ENCODE measurements around the gene TAF5L.
A peak's percentile ranks its signal among the peaks of the same experiment; 100 is the strongest.
"Not testable (repeated sequence)": the region's sequence is repeated elsewhere in the genome, so short reads cannot be mapped to it uniquely, and the experiment has no call there.

The TAF5L gene

GRCh38 chr1:229563701-229564100 lies 62.2 kb downstream of the TAF5L start:
- Histone ChIP-seq H3K4me1 (ENCODE audit: insufficient read depth, low read length) (no peaks in the 10 kb centered on the region), H3K4me3 (ENCODE audit: low read length) (no peak overlapping the region), H3K36me3 (ENCODE audit: insufficient read depth, low read length) (no peaks in the 10 kb centered on the region), H3K9me3 (ENCODE audit: low read length) (no peaks in the 10 kb centered on the region), H3K27me3 (ENCODE audit: insufficient read depth, low read length) (no peaks in the 10 kb centered on the region), H2AFZ (ENCODE audit: low read depth, low read length) (no peak overlapping the region)

GRCh38 chr1:229563241-229563640 lies 62.7 kb downstream of the TAF5L start:
- Histone ChIP-seq H3K4me1 (ENCODE audit: insufficient read depth, low read length) (no peaks in the 10 kb centered on the region), H3K27me3 (ENCODE audit: insufficient read depth, low read length) (no peaks in the 10 kb centered on the region), H3K4me3 (ENCODE audit: low read length) (no peak overlapping the region), H2AFZ (ENCODE audit: low read depth, low read length) (no peak overlapping the region), H3K9me3 (ENCODE audit: low read length) (no peaks in the 10 kb centered on the region), H3K36me3 (ENCODE audit: insufficient read depth, low read length) (no peaks in the 10 kb centered on the region)

GRCh38 chr1:229562686-229563085 lies 63.2 kb downstream of the TAF5L start:
- Histone ChIP-seq H3K4me1 (ENCODE audit: insufficient read depth, low read length) (no peaks in the 10 kb centered on the region), H3K27me3 (ENCODE audit: insufficient read depth, low read length) (no peaks in the 10 kb centered on the region), H2AFZ (ENCODE audit: low read depth, low read length) (no peak overlapping the region), H3K9me3 (ENCODE audit: low read length) (no peaks in the 10 kb centered on the region), H3K4me3 (ENCODE audit: low read length) (no peak overlapping the region), H3K36me3 (ENCODE audit: insufficient read depth, low read length) (no peaks in the 10 kb centered on the region)

- no peak overlapping the region for H3K4me3 ChIP-seq (ENCODE audit: low read length)
- no peaks in the 10 kb centered on the region for H3K36me3 ChIP-seq (ENCODE audit: insufficient read depth, low read length)
- H3K9me3 ChIP-seq (ENCODE audit: low read length) = no peaks in the 10 kb centered on the region
- no peaks in the 10 kb centered on the region for H3K27me3 ChIP-seq (ENCODE audit: insufficient read depth, low read length)
- H2AFZ ChIP-seq (ENCODE audit: low read depth, low read length) = no peak overlapping the region
- H3K4me1 ChIP-seq (ENCODE audit: insufficient read depth, low read length) = peaks cover 13% of the 10 kb centered on the region
Observed at GRCh38 chr1:229561141-229561540, 64.8 kb downstream of the TAF5L start.

GRCh38 chr1:229560124-229560523 lies 65.8 kb downstream of the TAF5L start:
- H3K27me3 ChIP-seq (ENCODE audit: insufficient read depth, low read length); H2AFZ ChIP-seq (ENCODE audit: low read depth, low read length); H3K9me3 ChIP-seq (ENCODE audit: low read length); H3K36me3 ChIP-seq (ENCODE audit: insufficient read depth, low read length); H3K4me3 ChIP-seq (ENCODE audit: low read length): not testable (repeated sequence)
- H3K4me1 ChIP-seq (ENCODE audit: insufficient read depth, low read length) = peaks cover 15% of the 10 kb centered on the region

- peak overlapping the region; percentile 50 for H2AFZ ChIP-seq (ENCODE audit: low read depth, low read length)
- not testable (repeated sequence) for H3K27me3 ChIP-seq (ENCODE audit: insufficient read depth, low read length); H3K9me3 ChIP-seq (ENCODE audit: low read length); H3K36me3 ChIP-seq (ENCODE audit: insufficient read depth, low read length)
- H3K4me3 ChIP-seq (ENCODE audit: low read length) = peak overlapping the region; percentile 96
- H3K4me1 ChIP-seq (ENCODE audit: insufficient read depth, low read length) = peaks cover 15% of the 10 kb centered on the region
Observed at GRCh38 chr1:229559336-229559801, 66.6 kb downstream of the TAF5L start.

GRCh38 chr1:229558460-229559335 lies 67.2 kb downstream of the TAF5L start, which contains the start of gene ABCB10:
Gene ABCB10, minus strand, starts transcription at chr1:229558707. Its CDS starts 55 bp downstream, at chr1:229558652.
- peaks cover 15% of the 10 kb centered on the region for H3K4me1 ChIP-seq (ENCODE audit: insufficient read depth, low read length)
- H3K27me3 ChIP-seq (ENCODE audit: insufficient read depth, low read length) = no peaks in the 10 kb centered on the region
- no peaks in the 10 kb centered on the region for H3K36me3 ChIP-seq (ENCODE audit: insufficient read depth, low read length)
- peak within 1 kb of the TSS; percentile 96 for H3K4me3 ChIP-seq (ENCODE audit: low read length)
- H3K9me3 ChIP-seq (ENCODE audit: low read length) = no peaks in the 10 kb centered on the region
- H2AFZ ChIP-seq (ENCODE audit: low read depth, low read length) = peak within 1 kb of the TSS; percentile 66

GRCh38 chr1:229557913-229558414 lies 68.0 kb downstream of the TAF5L start:
- Histone ChIP-seq H2AFZ (ENCODE audit: low read depth, low read length) (peak overlapping the region; percentile 66), H3K36me3 (ENCODE audit: insufficient read depth, low read length) (no peaks in the 10 kb centered on the region), H3K4me1 (ENCODE audit: insufficient read depth, low read length) (peaks cover 15% of the 10 kb centered on the region), H3K4me3 (ENCODE audit: low read length) (peak overlapping the region; percentile 96), H3K27me3 (ENCODE audit: insufficient read depth, low read length) (no peaks in the 10 kb centered on the region), H3K9me3 (ENCODE audit: low read length) (no peaks in the 10 kb centered on the region)

GRCh38 chr1:229557200-229557850 lies 68.6 kb downstream of the TAF5L start:
- H3K27me3 ChIP-seq (ENCODE audit: insufficient read depth, low read length) = no peaks in the 10 kb centered on the region
- H3K4me3 ChIP-seq (ENCODE audit: low read length) = peak overlapping the region; percentile 96
- H3K4me1 ChIP-seq (ENCODE audit: insufficient read depth, low read length) = peaks cover 21% of the 10 kb centered on the region
- no peaks in the 10 kb centered on the region for H3K9me3 ChIP-seq (ENCODE audit: low read length)
- peak overlapping the region; percentile 57 for H2AFZ ChIP-seq (ENCODE audit: low read depth, low read length)
- no peaks in the 10 kb centered on the region for H3K36me3 ChIP-seq (ENCODE audit: insufficient read depth, low read length)

- Histone ChIP-seq H2AFZ (ENCODE audit: low read depth, low read length) (no peak overlapping the region), H3K4me1 (ENCODE audit: insufficient read depth, low read length) (peaks cover 22% of the 10 kb centered on the region), H3K4me3 (ENCODE audit: low read length) (no peak overlapping the region), H3K9me3 (ENCODE audit: low read length) (no peaks in the 10 kb centered on the region), H3K27me3 (ENCODE audit: insufficient read depth, low read length) (no peaks in the 10 kb centered on the region), H3K36me3 (ENCODE audit: insufficient read depth, low read length) (no peaks in the 10 kb centered on the region)
Observed at GRCh38 chr1:229554886-229555621, 70.9 kb downstream of the TAF5L start.

- H3K27me3 ChIP-seq (ENCODE audit: insufficient read depth, low read length) = no peaks in the 10 kb centered on the region
Observed at GRCh38 chr1:229553621-229554130, 72.2 kb downstream of the TAF5L start.

GRCh38 chr1:229552732-229553131 lies 73.2 kb downstream of the TAF5L start:
- H3K9me3 ChIP-seq (ENCODE audit: low read length) = no peaks in the 10 kb centered on the region
- H2AFZ ChIP-seq (ENCODE audit: low read depth, low read length) = no peak overlapping the region
- peaks cover 22% of the 10 kb centered on the region for H3K4me1 ChIP-seq (ENCODE audit: insufficient read depth, low read length)

More at GRCh38 chr1:229553621-229554130, 72.2 kb downstream of the TAF5L start:
- Histone ChIP-seq H3K9me3 (ENCODE audit: low read length) (no peaks in the 10 kb centered on the region), H3K4me3 (ENCODE audit: low read length) (no peak overlapping the region), H3K4me1 (ENCODE audit: insufficient read depth, low read length) (peaks cover 22% of the 10 kb centered on the region), H3K36me3 (ENCODE audit: insufficient read depth, low read length) (peaks cover 5% of the 10 kb centered on the region), H2AFZ (ENCODE audit: low read depth, low read length) (no peak overlapping the region)

More at GRCh38 chr1:229552732-229553131, 73.2 kb downstream of the TAF5L start:
- Histone ChIP-seq H3K36me3 (ENCODE audit: insufficient read depth, low read length) (peaks cover 5% of the 10 kb centered on the region), H3K4me3 (ENCODE audit: low read length) (no peak overlapping the region), H3K27me3 (ENCODE audit: insufficient read depth, low read length) (no peaks in the 10 kb centered on the region)

All from neuron (in vitro differentiated cells).